ENCODE results near the gene ZNF398. TPM values are rescaled to one million over a fixed set of nuclear protein-coding genes. Genes with fewer than 3 reads are reported as not detected.
"Not testable (repeated sequence)": the region's sequence is repeated elsewhere in the genome, so short reads cannot be mapped to it uniquely, and the experiment has no call there.

Gene ZNF398
- total and polyA plus RNA-seq, 8 donors: 2.4 to 8.0 (median 5.4) TPM

GRCh38 chr7:149136118-149136517 lies 11.1 kb upstream of the ZNF398 start:
- H3K4me1 ChIP-seq: no peaks in the 10 kb centered on the region
- FAIRE-seq (no peak), ATAC-seq (no peak), DNase-seq (no peak)
- no peak overlapping the region for H3K27ac ChIP-seq
- H3K4me3 ChIP-seq: no peak overlapping the region
- TF ChIP-seq CTCF (IDR thresholded peaks at IDR 0.05): no peak
- no peaks in the 10 kb centered on the region for H3K27me3 ChIP-seq
- 95 to 97% methylated on average over 9 of the region's 9 CpGs for WGBS, 2 donors
- intact Hi-C loops (cut with DNase I): no loop called here
- H3K9me3 ChIP-seq: no peaks in the 10 kb centered on the region
- H3K36me3 ChIP-seq: no peaks in the 10 kb centered on the region

DNA sequence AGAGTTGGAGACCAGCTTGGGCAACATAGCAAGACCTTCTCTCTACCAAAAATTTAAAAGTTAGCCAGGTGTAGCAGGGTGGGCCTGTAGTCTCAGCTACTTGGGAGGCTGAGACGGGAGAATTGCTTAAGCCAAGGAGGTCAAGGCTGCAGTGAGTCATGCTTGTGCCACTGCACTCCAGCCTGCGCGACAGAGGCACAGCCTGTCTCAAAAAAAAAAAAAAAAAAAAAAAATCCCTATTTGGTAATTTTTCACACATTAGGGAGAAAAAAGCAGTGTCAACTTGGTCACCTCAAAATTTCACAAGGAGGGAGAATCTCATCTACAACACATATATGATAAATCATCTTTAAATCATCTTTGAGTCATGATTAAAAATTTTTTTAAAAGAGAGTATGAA lies 6.4 kb upstream of the ZNF398 start:
- FAIRE-seq (no peak), DNase-seq (no peak), ATAC-seq (no peak)
- 61 to 68% methylated on average over 3 of the region's 3 CpGs for WGBS, 2 donors
- intact Hi-C loops (cut with DNase I): no loop called here
- Histone ChIP-seq H3K36me3 (no peaks in the 10 kb centered on the region), H3K9me3 (no peaks in the 10 kb centered on the region), H3K27me3 (no peaks in the 10 kb centered on the region), H3K4me1 (peaks cover 0 to 12% (median 0%) of the 10 kb centered on the region in 3 donors), H3K27ac (no peak overlapping the region), H3K4me3 (no peak overlapping the region)
- no peak for TF ChIP-seq CTCF (IDR thresholded peaks at IDR 0.05)

- TF ChIP-seq CTCF (IDR thresholded peaks at IDR 0.05): no peak
- DNase-seq (no peak), ATAC-seq (no peak), FAIRE-seq (no peak)
- 82 to 94% methylated on average over 4 of the region's 4 CpGs for WGBS, 2 donors
- H3K4me1 ChIP-seq: peaks cover 0 to 16% (median 0%) of the 10 kb centered on the region in 3 donors
- H3K36me3 ChIP-seq: no peaks in the 10 kb centered on the region
- H3K9me3 ChIP-seq: no peaks in the 10 kb centered on the region
- intact Hi-C loops (cut with DNase I): no loop called here
- H3K4me3 ChIP-seq: no peak overlapping the region
- no peaks in the 10 kb centered on the region for H3K27me3 ChIP-seq
- H3K27ac ChIP-seq: no peak overlapping the region
Observed at GRCh38 chr7:149141893-149142292, 5.4 kb upstream of the ZNF398 start.

- Histone ChIP-seq H3K4me1 (peaks cover 0 to 27% (median 0%) of the 10 kb centered on the region in 3 donors), H3K27ac (peak overlapping the region in 2 of 4 donors; percentile 50 to 56)
- H3K36me3 ChIP-seq; ATAC-seq; FAIRE-seq; H3K9me3 ChIP-seq; intact Hi-C loops (cut with DNase I); DNase-seq; H3K4me3 ChIP-seq; H3K27me3 ChIP-seq: not testable (repeated sequence)
- 76 to 81% methylated on average over 14 of the region's 14 CpGs for WGBS, 2 donors
Observed at GRCh38 chr7:149144436-149144922, 2.8 kb upstream of the ZNF398 start.

DNA sequence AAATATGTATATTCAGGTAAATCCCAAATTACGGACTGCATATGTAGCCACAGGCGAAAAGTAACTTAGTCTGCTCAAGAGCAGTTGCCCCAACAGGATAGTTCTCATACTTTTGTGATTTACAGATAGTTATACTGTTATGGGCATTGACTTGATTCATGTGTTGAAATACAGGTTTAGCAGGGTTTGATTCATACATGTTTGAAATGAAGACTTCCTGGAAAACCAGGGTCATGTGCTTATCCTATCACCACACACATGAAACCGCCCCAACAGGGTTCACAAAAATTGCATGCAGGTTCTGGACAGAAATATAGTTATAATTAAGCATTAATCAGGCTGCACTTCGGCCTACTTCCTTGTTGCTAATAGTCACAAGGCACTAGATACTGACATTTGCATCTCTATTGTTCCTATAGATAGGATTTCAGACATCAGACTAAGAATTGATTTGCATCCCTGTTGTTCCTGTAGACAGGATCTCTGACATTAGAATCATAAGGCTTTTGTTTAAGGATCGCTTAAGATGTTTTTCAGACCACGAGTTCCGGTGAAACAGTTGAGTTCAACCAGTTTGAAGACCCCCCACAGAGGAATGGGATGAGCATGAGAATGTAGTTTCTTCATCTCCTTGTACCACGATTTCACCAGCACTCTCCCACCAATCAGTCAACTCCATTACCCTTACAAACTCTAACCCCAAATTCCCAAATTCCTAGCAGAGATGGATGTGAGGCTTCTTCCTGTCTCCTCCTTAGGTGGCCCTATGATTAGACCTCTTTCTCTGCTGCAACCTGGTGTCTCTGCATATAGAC lies 2.0 kb upstream of the ZNF398 start:
- no peaks in the 10 kb centered on the region for H3K9me3 ChIP-seq
- no peaks in the 10 kb centered on the region for H3K27me3 ChIP-seq
- FAIRE-seq (no peak), DNase-seq (no peak), ATAC-seq (peak in 2 of 4 donors; percentile 15 to 19)
- H3K4me1 ChIP-seq: peaks cover 0 to 32% (median 0%) of the 10 kb centered on the region in 3 donors
- no peaks in the 10 kb centered on the region for H3K36me3 ChIP-seq
- H3K4me3 ChIP-seq: no peak overlapping the region
- intact Hi-C loops (cut with DNase I): no loop called here
- WGBS, 2 donors: 70 to 76% methylated on average over 8 of the region's 8 CpGs
- TF ChIP-seq CTCF (IDR thresholded peaks at IDR 0.05): no peak
- H3K27ac ChIP-seq: peak overlapping the region in 2 of 4 donors; percentile 50 to 56
